Stimulated activated CD8-positive, alpha-beta memory T cell treated with anti-CD3 and anti-CD28 coated beads, Interleukin-15, amount 100 ng/mL, for 48 hours (primary cell): ENCODE results near the gene BAHCC1.
"Not testable (repeated sequence)": the region's sequence is repeated elsewhere in the genome, so short reads cannot be mapped to it uniquely, and the experiment has no call there.

Experiments
- DNase-seq, 2 donors: peaks; one replicate each; pipeline ENCODE4 v3.0.0-alpha.2; 2020; ENCODE audit warnings: low read depth in 2 of 2

BAHCC1 gene

DNA sequence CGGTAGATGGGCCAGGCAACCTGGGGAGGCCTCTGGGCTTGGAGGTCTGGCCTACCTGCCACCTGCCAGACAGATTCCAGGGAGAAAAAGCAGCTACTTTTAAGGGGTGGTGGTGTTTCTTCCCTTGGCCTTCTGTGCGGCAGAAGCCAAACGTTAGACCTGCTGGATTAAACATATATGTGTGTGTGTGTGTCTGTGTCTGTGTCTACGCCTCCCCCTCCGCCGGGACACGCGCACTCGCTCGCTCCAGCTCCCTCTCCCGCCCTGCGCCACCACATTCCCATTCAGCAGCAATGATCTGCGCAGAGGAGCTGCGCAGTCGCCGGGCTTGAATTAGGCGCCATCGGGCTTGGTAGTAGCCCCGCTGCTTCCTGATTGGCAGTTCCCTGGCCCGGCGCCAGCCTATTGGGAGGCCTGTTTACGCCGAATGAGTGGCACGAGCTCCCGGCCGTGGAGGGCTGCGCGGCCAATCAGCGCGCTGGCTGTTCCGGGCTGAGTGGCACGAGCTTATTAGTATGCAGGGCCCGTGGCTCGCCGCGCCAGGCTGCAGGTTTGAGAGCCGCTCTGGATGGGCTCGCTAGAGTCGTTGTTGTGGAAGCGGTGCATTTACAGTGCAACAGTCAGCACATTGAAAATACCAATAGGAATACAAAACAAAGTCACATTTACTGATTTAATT lies at the start of gene BAHCC1:
BAHCC1 (plus strand) TSS at position 537 of the 679 bp plus-strand sequence. CDS start 4,283 bp downstream, outside the sequence.
- DNase-seq, result peak; percentile 84 to 91

DNA sequence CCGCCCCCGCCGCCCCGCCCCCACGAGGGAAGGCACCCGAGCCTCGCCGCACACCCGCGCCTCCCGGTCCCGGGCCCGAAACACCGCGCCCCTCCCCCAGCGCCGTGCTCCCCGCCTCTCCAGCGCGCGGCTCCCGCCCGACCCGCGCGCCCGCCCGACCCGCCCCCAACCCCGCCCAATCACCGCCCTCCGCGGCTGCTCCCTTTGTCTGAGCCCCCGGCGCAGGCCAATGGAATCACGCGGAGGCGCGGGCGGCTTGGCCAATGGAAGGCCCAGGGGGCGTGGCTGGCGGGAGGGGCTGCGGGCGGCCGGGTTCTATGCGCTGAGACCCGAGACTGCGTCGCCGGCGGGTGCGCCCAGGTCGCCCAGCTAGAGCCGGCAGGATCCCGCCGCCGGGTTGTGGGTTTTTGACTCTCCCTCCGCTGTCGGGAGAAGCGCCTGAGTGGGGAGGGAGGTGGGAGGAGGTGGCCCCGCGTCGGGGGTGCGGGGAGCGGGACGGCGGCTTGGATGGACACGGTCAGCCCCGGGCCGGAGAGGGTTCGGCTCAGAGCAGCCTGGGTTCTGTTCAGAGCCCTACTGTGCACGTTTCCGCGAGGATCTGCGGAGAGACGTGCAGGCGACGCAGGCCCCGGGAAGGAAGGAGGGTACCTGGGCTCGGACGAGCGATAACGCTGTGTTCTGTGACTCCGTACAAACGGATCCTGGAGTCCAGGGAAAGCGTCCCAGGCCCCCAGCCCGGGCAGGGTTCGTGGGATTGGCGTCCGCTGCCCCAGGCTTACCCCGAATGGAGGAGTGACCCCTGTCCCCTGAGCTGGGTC lies 49.0 kb upstream of the BAHCC1 start:
- DNase-seq, result peak; percentile 94 to 95

DNA sequence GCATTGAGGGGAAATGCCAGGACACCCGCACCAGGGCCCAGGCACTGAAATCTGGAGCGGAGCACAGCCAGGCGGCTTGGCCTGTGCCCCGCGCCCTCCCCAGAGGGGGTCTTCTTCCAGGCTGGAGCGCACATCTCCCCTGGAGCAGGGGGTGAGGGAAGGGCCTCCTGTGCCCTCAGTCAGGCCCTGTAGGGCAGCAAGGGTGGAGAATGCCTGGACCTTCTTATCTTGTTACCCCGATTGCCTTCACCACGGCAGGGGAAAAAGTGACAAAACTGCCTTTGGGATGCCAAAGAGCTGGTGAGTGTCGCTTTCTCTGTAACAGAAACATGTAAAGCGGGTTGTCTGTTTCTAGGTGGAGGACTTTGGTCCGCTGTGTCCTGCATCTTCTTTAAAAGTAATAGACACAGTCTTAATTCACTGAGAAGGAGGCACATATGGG lies 48.3 kb upstream of the BAHCC1 start:
- no peak for DNase-seq

DNA sequence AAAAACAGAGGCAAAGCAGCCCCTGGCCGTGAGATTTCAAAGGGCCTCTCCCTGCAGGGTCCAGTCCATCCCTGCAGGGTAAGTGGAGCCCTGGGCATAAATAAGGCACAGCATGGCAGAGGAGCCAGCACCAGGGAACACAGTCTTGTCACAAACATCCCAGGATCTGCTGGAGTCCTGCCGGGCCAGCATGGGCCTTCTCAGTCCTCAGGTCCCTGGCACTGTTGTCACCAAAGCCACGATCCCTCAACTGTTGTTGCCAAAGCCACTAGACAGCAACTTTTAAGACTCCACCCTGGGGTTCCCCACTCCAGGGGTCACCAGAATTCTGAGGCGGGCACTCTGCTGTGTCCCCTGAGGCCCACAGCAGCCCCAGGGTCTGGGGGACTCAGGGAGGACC lies 47.8 kb upstream of the BAHCC1 start:
- DNase-seq, result no peak

DNA sequence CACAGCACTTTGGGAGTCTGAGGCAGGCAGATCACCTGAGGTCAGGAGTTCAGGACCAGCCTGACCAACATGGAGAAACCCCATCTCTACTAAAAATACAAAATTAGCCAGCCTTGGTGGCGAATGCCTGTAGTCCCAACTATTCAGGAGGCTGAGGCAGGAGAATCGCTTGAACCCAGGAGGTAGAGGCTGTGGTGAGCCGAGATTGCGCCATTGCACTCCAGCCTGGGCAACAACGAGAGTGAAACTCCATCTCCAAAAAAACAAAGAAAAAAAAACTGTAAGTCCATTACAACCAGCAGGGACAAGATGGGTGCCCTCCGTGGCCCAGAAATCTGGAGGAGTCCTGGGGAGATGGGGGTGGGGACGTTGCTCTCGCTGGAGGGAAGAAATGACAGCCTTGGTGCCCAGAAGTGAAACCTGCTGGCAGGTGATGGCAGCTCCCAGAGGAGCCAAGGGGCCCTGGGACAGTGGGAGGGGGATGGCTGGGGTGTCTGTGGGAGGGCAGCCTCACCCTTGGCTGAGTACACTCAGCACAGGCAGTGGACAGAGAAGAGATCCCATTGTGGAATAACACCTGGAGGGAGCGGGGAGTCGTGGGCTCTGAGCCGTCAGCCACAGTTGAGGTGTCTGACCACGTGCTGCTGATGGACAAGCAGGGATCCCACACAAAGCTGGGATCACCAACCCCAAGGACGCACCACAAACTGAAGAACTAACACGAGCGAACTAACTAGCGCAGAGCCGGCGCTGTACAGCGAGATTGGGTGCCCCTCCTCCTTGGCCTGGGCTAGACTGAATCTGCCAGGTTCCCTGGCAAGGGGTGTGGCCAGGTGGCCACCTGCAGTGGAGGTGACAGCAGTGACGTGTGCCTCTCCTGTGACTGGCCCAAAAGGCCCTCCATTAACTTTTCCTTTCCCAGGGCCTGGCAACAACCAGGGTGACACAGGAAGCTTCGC lies 46.9 kb upstream of the BAHCC1 start:
- no peak for DNase-seq

DNA sequence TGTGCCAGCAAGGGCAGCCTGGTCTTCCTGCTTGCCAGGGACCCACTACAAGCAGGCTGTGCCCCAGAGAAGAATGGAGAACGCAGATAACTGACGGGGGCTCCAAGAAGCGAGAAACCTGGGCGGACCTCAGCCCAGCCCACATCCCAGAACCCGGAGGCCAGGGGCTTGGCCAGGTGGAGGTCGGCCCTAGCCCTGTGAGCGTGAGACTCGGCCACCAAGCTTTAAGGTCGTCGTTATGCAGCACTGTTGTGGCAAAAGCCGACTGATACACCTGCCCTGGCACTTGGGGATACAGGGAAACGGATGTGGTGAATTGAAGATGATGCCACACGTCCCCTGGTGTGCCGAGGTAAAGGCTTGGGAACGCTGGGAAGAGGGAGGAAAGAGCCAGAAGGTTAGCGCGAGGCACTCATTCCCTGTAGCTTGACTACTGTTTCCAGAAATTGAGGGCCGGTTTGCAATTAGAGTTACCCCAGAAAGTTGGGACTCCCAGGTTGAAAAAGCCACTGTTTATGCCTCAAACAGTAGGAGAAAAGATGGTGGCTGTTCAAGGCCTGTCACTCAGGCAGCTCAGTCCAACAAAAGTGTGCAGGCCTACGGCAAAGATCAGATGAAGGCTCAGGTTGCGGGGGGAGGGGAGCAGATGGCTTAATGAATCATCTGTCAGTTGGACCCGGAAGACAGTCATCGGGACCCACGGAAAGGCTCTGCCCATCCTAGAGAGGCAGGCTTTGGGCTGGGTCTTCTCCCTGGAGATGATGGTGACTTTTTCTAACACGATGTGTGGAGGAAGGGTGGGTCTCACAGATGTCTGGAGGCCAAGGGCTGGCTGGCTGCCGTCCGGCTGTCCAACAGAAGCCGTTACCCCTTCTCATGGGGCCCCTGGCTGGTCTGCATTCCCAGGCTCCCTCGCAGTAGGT lies 45.6 kb upstream of the BAHCC1 start:
- DNase-seq, result no peak

DNA sequence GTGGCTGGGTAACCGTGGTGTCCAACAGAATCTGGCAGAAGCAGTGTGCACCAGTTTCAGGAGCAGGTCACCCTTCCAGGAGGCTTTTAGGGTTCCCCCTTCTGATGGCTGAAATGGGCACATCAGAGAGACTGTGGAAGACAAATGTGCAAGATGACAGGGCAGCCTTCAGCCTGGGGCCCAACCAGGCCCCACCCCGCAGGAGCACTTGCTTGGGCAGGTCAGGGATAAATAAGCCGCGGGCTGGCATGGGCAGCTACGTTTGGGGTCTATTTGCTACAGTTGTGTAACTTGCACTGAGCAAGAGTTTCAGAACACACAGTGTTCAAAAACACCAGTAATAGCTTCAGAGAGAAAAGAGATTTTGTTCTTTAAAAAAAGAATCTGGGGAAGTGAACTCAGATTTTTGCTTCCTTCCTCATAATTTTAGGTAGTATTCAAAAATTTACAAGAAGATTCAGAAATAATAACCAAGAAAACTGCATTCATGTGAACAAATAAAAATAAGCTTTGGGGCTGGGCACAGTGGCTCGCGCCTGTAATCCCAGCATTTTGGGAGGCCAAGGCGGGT lies 44.9 kb upstream of the BAHCC1 start:
- DNase-seq, result no peak

DNA sequence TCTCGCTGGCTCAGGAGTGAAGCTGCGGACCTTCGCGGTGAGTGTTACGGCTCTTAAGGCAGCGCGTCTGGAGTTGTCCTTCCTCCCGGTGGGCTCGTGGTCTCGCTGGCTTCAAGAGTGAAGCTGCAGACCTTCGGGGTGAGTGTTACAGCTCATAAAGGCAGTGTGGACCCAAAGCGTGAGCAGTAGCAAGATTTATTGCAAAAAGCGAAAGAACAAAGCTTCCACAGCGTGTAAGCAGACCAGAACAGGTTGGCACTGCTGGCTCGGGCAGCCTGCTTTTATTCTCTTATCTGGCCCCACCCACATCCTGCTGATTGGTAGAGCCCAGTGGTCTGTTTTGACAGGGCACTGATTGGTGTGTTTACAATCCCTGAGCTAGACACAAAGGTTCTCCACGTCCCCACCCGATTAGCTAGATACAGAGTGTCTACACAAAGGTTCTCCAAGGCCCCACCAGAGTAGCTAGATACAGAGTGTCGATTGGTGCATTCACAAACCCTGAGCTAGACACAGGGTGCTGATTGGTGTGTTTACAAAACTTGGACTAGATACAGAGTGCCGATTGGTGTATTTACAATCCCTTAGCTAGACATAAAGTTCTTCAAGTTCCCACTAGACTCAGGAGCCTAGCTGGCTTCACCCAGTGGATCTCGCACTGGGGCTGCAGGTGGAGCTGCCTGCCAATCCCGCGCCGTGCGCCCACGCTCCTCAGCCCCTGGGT lies 43.8 kb upstream of the BAHCC1 start:
- not testable (repeated sequence) for DNase-seq

DNA sequence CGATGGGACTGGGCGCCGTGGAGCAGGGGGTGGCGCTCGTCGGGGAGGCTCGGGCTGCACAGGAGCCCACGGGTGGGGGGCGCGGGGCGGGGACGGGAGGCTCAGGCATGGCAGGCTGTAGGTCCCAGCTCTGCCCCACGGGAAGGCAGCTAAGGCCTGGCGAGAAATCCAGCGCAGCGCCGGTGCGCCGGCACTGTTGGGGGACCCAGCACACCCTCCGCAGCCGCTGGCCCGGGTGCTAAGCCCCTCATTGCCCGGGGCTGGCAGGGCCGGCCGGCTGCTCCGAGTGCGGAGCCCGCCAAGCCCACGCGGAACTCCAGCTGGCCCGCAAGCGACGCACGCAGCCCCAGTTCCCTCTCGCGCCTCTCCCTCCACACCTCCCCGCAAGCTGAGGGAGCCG lies 43.2 kb upstream of the BAHCC1 start:
- DNase-seq, result not testable (repeated sequence)

DNA sequence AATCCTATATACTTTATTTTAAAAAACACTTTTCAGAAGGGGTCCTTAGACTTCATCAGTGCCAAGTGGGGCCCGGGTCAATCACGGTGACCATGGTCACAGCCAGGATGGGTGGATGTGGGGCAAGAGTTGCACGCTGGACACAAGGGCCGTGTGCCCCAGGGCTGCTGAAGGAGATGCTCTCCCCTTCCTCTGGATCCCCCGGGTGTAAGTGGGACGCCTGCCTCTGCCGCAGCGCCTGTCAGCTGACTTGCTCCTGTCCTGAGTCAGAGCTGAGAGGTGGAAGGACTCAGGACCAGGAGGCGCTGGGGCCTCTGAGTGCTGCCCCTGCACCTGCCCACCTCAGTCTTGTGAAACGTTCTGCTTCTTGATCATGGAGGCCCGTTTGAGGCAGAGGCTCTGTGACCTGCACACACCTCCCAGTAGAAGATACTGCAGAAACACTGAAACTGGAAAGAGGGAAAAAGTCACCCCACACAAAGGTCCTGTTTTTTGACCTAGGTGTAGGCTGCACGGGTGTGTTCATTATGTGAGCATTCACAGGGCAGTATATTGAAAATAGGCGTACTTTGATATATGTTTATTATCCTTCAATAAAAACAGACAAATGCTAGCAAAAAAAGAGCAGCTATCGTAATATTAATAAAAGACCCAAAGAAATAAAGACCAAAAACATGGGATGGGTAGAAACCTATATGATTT lies 40.9 kb upstream of the BAHCC1 start:
- DNase-seq, result no peak

DNA sequence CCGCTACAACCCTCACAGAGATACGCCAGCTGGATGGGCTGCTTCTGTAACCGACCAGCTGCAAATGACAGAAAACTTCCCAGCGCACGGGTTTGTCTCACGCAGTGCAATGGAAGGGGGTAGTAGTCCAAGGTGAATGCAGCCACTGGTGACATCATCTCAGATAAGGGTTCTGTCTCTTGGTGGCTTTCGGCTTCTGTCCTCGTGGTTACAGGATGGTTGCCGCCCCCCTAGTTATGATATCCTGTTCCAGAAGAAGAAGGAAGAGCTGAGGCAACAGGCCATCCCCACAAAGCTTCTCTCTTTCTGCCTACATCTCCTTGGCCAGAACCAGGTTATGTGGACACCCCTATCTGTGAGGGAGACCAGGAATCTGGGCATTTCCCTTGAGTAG lies 40.3 kb upstream of the BAHCC1 start:
- no peak for DNase-seq

DNA sequence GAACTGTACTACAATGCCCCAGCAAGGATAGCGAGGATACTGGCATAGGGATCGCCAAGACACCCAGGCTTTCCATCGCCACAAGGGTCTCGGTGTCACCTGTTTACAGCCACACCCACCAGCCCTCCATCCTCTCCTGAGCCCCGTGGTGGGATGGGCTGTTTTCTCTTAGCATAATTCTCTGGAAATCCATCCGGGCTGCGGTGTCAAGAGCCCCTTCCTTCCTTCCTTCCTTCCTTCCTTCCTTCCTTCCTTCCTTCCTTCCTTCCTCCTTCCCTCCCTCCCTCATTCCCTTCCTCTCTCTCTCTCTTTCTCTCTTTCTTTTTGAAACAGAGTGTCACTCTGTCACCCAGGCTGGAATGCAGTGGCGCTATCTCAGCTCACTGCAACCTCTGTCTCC lies 36.0 kb upstream of the BAHCC1 start:
- DNase-seq, result no peak

DNA sequence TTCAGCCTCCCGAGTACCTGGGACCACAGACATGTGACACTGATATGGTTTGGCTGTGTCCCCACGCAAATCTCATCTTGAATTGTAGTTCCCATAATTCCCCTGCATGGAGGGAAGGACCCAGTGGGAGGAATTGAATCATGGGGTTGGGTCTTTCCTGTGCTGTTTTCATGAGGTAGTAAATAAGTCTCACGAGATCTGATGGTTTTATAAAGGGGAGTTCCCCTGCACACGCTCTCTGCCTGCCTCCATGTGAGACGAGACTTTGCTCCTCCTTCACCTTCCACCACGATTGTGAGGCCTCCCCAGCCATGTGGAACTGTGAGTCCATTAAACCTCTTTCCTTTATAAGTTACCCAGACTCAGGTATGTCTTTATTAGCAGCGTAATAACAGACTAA lies 33.3 kb upstream of the BAHCC1 start:
- not testable (repeated sequence) for DNase-seq

DNA sequence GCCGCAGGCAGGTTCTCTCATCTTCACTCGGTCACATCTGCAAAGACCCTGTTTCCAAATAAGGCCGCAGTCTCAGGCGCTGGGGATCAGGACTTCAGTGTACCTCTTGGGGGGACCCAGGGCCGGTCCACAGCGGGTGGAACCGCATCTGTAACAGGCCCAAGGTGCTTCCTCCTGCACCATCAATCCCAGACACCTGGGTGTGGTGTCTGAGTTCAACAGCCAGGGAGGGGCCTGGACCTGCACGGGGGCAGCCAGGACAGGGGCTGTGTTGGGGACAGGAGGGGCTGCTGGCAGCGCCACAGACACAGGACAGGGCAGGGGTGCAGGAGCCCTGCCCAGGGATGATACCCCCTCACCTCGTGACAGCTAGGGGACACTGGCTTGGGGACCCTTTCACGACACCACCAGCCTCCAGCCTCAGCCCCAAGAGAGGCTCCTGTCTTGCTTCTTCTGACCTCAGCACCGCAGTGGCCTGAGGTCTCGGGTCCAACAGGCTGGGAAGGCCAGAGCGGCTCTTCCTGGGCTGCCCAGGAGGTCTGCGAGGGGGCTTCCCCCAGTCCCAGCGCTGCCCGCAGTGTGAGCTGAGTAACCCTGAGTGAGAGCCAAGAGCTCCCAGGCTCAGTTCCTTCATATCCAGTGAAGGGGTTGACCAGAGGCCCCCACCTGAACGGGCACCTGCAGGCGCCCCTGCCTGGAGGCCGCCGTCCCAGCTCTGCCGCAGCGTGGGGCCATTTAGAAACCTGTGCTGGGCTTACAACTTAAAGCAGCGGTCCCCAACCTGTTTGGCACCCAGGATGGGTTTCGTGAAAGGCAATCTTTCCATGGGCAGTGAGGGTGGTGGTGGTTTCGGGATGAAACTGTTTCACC lies 30.7 kb upstream of the BAHCC1 start:
- no peak for DNase-seq

DNA sequence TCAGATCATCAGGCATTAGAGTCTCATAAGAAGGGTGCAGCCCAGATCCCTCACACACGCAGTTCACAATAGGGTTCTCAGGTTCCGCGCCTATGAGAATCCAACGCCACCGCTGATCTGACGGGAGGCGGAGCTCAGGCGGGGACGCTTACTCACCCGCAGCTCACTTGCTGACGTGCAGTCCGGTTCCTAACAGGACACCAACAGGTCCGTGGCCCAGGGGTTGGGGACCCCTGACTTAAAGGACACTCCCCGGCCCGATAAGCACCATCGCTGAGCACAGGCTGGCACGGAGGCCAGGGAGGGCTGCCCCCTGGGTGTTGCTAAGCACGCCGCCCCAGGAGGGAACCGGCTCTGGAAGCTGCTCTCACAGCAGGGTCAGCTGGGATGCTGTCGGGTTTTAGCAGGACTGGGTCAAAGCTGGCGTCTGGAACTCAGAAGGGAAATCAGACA lies 30.1 kb upstream of the BAHCC1 start:
- no peak for DNase-seq

DNA sequence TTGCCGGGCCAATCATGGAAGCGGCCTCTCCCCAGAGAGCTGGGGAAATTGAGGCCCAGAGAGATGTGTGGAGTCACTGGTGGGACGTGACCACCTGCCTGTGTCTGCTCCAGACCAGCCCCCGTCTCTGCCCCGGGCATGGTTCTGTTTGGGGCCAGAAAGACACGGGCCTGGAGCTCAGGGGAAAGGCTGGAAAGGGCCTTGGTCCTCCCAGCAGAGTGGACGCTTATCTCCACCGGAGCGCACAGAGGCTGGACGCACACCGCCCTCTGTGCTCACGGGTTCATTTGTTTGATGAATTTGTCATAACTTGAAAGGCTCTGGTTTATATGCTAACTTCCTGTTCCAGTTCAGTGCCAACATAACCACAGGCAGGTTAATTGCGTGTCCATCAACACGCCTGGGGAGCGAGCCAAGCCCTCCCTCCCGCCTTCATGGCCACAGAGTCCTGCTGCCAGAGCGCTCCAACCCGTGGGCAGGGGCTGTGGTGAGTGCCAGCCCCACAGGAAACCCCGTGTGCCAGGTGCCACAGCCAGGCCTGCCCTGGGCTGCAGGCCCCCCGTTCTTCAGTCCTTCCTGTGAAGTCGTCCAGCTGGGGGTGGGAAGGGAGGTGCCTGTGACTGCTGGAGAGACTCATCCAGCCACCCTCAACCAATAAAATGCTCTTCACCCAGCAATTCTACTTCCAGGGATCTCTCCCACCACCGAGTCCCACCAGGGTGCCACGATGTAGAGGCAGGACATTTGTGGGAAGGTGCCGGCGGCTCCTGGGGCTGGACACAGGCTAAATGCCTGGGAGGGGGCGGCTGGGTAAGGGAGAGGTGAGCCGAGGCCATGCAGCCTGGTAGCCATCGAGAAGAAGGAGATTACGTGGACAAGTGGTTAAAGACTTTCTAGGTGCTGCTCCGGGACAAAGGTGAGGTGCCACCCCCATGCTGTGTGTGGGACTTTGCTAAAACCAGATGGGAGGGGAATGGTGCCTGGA lies 29.4 kb upstream of the BAHCC1 start:
- no peak for DNase-seq

DNA sequence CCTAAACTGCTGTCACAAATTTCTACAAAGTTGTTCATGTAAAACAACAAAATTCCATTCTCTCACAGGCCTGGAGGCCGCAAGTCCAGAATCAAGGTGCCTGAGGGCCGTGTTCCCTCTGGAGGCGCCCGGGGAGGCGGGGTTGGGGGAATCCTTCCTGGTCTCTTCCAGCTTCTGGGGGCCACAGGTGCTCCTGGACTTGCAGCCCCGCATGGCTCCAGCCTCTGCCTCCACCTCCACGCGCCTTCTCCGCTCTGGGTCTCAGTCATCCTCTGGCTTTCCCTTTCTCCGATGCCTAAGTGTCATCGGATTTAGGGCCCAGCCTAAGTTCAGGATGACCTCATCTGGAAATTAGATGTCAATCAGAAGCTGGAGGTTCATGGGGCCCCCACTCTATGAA lies 28.6 kb upstream of the BAHCC1 start:
- DNase-seq, result no peak
